GM10266 (cell line): ENCODE data around the gene GPC3.

Source experiments
- DNase-seq: peaks from one replicate; pipeline ENCODE4 v3.0.0; 2012; ENCODE audit errors: extremely low spot score
- TF ChIP-seq, protein P1 (sequence below): IDR thresholded peaks from 2 replicates; pipeline ENCODE4 v1.5.1; 2012; ENCODE audit warnings: mild to moderate bottlenecking, low read depth; ENCODE audit not compliant: control insufficient read depth, insufficient read depth; ENCODE audit errors: missing control alignments

GPC3 gene

DNA sequence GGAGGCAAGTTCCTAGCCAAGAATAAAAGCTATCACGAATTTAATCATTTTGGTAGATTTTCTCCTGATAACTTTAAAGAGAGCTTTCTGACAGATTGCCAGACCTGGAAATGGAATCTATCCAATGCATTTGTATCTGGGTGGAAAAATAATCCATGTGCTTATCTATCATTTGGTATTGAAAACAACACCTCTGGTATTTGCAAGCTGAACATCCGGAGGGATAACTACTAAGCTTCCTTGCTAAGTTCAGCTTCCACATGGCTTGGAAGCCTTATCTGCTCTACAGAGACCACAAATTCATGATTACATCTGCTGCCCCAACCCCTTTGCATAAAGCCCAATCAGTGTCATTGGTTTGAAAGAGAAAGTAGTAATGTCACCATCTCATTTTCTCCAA is 230.7 kb downstream of the GPC3 start:
- DNase-seq: no peak
- TF ChIP-seq, protein P1, sequence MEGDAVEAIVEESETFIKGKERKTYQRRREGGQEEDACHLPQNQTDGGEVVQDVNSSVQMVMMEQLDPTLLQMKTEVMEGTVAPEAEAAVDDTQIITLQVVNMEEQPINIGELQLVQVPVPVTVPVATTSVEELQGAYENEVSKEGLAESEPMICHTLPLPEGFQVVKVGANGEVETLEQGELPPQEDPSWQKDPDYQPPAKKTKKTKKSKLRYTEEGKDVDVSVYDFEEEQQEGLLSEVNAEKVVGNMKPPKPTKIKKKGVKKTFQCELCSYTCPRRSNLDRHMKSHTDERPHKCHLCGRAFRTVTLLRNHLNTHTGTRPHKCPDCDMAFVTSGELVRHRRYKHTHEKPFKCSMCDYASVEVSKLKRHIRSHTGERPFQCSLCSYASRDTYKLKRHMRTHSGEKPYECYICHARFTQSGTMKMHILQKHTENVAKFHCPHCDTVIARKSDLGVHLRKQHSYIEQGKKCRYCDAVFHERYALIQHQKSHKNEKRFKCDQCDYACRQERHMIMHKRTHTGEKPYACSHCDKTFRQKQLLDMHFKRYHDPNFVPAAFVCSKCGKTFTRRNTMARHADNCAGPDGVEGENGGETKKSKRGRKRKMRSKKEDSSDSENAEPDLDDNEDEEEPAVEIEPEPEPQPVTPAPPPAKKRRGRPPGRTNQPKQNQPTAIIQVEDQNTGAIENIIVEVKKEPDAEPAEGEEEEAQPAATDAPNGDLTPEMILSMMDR: no peak

DNA sequence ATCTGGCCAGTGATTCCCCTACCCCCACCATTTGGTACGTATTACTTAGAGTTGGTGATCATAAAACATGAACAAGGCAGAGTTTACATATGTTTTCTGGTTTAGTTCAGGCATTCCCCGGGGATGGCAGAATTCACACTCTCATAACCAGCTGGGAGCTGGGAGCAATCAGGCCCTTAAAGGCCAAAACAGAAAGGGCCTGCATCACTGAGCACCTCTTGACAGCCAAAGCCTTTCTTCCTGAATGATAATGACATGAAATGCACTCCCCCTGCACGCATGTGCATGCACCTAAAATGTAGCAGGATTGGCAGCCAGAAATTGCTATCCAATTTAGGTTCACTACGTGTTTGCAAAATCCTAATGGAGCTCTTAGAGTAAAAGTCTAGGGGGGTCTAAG is 235.4 kb downstream of the GPC3 start:
- DNase-seq: no peak
- TF ChIP-seq, protein P1: no peak

DNA sequence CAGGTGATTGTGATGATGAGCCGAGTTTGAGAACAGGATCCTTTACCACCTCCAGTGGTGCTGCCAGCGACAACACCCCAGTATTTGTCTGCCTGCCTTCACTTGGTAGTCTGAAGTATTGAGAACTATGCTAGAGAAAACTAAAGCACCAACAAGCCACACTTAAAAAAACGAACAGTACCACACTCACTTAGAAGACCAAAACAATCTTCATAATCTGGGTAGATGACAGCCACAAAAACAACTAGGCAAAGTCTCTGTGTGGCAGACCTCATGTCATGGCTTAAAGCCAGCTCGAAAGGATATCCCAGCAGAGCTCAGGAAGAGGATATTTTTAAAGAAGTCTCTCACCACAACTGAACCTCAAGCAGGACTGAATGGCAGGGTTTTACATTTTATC is 236.0 kb downstream of the GPC3 start:
- no peak for DNase-seq

DNA sequence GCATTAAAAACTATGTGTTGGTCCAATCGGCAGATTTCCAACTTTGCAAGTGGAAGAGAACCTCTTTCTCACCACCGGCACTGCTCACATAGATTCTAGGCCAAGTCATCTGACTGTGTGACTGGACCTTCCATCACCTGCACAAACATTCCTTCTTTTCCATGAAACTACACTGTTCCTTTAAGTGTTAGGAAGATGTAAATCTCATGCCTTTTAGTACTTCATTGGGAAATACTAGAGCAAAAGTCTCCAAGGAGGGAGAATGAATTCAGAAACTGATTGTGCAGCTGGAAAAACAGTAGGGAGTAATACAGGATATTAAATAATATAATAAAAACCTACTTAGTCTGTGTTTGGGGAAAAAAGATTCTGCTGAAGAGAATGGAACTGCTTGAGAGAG is 238.2 kb downstream of the GPC3 start:
- no peak for DNase-seq
- TF ChIP-seq, protein P1: no peak

More for the DNA sequence above, 236.0 kb downstream of the GPC3 start:
- TF ChIP-seq, protein P1: no peak

DNA sequence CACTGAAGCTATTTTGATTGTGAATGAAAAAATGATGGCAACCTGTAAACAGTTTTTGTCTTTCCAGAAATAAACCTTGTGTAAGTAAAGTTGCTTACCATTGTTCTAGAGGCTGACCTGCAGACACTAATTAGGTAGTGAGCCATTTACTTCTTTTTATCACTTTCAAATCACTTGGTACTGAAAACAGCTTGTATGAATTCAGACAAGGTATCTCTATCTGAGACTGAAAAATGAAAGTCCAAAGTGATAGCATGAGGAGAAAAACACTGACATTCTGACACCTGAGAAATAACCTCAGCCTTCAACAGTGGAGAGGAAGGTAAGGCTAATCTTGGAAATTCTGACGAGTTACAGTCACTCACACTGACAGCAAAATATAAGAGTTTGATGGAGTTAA is 238.8 kb downstream of the GPC3 start:
- TF ChIP-seq, protein P1: no peak
- DNase-seq: no peak

DNA sequence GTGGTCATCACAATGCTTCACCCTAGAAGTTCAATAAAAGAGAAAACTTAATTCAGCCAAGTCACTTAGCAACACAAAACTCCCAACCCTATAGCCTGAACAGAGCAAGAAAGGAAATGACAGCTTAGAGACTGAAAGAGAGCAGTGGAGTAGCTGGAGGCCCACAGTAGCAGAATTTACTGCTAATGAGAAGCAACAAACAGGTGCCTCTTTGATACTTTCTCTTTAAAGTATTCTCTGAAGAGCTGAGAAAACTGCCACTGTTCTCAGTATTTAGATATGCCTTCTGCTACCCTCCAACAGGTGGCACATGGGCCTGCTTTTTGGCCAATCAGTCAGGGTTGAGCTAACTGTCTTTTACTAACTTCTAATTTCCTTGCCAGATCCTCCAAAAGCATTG is 240.0 kb downstream of the GPC3 start:
- DNase-seq: no peak

DNA sequence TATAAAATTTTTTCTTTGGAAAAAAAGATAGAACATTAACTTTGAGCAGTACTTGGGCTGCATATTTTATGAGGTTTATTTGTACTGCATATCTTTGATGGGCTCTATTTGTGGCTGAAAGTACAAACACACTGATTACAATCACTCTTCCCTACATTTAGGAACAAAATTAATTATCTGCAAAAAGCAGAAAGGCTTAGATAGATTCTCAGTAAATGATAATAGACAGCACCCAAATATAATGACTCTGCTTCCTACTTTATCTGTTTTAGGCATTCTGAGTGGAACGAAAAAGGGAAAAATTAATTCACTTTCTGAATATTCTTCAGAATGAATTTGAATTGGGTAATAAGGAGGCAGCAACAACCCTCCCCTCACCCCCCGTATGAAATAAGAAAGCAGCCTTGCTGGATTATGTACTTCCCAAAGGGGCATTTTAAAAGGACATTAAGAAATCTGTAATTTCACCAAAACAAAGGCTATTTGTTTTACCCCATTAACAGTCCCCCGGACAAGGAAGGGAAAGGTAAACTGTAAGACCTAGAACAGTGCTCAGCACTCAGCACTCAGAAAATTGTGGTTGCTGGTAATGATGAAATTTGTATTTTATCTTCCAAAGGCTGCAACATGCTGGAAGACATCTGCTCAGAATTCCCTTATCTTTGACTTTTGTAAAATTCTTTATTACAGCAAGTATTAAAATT is 242.6 kb downstream of the GPC3 start:
- TF ChIP-seq, protein P1: no peak

More for the DNA sequence above, 240.0 kb downstream of the GPC3 start:
- TF ChIP-seq, protein P1: no peak

More for the DNA sequence above, 242.6 kb downstream of the GPC3 start:
- DNase-seq: no peak
